Fibroblast of skin of back (primary cell): Measurements from ENCODE around the gene PPP4R2. TPM values are rescaled to one million over a fixed set of nuclear protein-coding genes. Genes with fewer than 3 reads are reported as not detected.

Experiments used
- DNase-seq: peaks from one replicate; pipeline ENCODE4 v3.0.0-alpha.2; 2013
- polyA plus RNA-seq, 2 experiments: library from polyadenylated mRNA; unstranded; fragments of 120-200 nt; gene quantifications; one replicate each; pipeline ENCODE4 v1.2.1, GENCODE V29; 2013; ENCODE audit not compliant: insufficient read length in 2 of 2

The PPP4R2 gene
- 43.5 TPM for polyA plus RNA-seq (2013, experiment 1 of 2; ENCODE audit: insufficient read length)
- polyA plus RNA-seq (2013, experiment 2 of 2; ENCODE audit: insufficient read length): 48.4 TPM

GRCh38 chr3:72996473-72997333 lies at the start of gene PPP4R2:
PPP4R2 (plus strand) TSS chr3:72996811; CDS start chr3:72997038, 227 bp downstream.
- peak; percentile 93 for DNase-seq

- DNase-seq: no peak
Observed at GRCh38 chr3:72947715-72948490, 48.7 kb upstream of the PPP4R2 start.

GRCh38 chr3:72949016-72949415 lies 47.6 kb upstream of the PPP4R2 start:
- no peak for DNase-seq

GRCh38 chr3:72950372-72950771 lies 46.2 kb upstream of the PPP4R2 start:
- no peak for DNase-seq

- DNase-seq: no peak
Observed at GRCh38 chr3:72950801-72951200, 45.8 kb upstream of the PPP4R2 start.

GRCh38 chr3:72951259-72951722 lies 45.3 kb upstream of the PPP4R2 start:
- no peak for DNase-seq

GRCh38 chr3:72953325-72953956 lies 43.2 kb upstream of the PPP4R2 start:
- no peak for DNase-seq

GRCh38 chr3:72957297-72957696 lies 39.3 kb upstream of the PPP4R2 start:
- DNase-seq: no peak

- DNase-seq: no peak
Observed at GRCh38 chr3:72959336-72959735, 37.3 kb upstream of the PPP4R2 start.

GRCh38 chr3:72960812-72961518 lies 35.6 kb upstream of the PPP4R2 start:
- DNase-seq: no peak

- DNase-seq: no peak
Observed at GRCh38 chr3:72961752-72962151, 34.9 kb upstream of the PPP4R2 start.

- no peak for DNase-seq
Observed at GRCh38 chr3:72962317-72962716, 34.3 kb upstream of the PPP4R2 start.

- DNase-seq: no peak
Observed at GRCh38 chr3:72964633-72965032, 32.0 kb upstream of the PPP4R2 start.

- DNase-seq: no peak
Observed at GRCh38 chr3:72968266-72968664, 28.3 kb upstream of the PPP4R2 start.

GRCh38 chr3:72969766-72970165 lies 26.8 kb upstream of the PPP4R2 start:
- peak; percentile 19 for DNase-seq

GRCh38 chr3:72970942-72971341 lies 25.7 kb upstream of the PPP4R2 start:
- DNase-seq: no peak

GRCh38 chr3:72972706-72973030 lies 23.9 kb upstream of the PPP4R2 start:
- DNase-seq: no peak

- no peak for DNase-seq
Observed at GRCh38 chr3:72973031-72973723, 23.4 kb upstream of the PPP4R2 start.

GRCh38 chr3:72973786-72974185 lies 22.8 kb upstream of the PPP4R2 start:
- no peak for DNase-seq

GRCh38 chr3:72974956-72975355 lies 21.7 kb upstream of the PPP4R2 start:
- DNase-seq: no peak

- DNase-seq: no peak
Observed at GRCh38 chr3:72976281-72976741, 20.3 kb upstream of the PPP4R2 start.
